Fibroblast of skin of left biceps (primary cell): ENCODE measurements around the gene GRM5.
"Not testable (repeated sequence)": the region's sequence is repeated elsewhere in the genome, so short reads cannot be mapped to it uniquely, and the experiment has no call there.

Source experiments
- DNase-seq, 2 experiments: peaks; one replicate each; pipeline ENCODE4 v3.0.0-alpha.2; 2013; ENCODE audit warnings: low read depth in 2 of 2

Gene GRM5

GRCh38 chr11:89065651-89066201 is at the start of gene GRM5:
Gene GRM5 (minus strand): TSS chr11:89065982. CDS start chr11:89047872, 18,110 bp downstream.
- DNase-seq = not testable (repeated sequence)

- not testable (repeated sequence) for DNase-seq
Observed at GRCh38 chr11:89097956-89098355, 32.2 kb upstream of the GRM5 start.

DNA sequence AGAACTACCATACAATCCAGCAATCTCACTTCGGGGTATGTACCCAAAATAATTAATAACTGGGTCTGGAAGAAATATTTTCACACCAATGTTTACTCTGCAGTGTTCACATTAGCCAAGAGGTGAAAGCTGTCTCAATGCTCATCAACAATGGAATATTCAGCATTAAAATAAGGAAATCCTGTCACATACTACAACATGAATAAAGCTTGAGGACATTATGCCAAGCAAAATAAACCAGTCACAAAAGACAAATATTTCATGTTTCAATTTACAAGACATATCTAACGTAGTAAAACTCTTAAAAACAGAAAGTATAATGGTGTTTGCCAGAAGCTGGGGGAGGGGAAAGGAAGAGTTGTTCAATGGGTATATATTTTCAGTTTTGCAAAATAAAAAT is 28.0 kb upstream of the GRM5 start:
- DNase-seq = not testable (repeated sequence)

DNA sequence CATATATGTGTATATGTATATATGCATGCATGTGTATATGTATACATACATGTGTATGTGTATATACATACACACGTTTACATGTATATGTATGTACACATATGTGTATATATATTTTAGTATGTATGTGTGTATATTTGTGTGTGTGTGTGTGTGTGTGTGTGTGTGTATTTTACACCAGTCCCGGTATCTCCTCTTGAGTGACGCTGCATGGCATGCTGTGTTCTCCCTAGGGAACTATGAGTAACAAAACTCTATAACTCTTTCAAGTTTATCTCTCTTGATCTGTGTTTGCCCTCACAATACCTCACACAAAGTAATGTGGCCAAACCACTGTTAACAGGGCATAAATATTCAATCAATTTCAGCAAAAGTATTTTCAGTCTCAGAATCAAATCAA is 19.2 kb upstream of the GRM5 start:
- not testable (repeated sequence) for DNase-seq

DNA sequence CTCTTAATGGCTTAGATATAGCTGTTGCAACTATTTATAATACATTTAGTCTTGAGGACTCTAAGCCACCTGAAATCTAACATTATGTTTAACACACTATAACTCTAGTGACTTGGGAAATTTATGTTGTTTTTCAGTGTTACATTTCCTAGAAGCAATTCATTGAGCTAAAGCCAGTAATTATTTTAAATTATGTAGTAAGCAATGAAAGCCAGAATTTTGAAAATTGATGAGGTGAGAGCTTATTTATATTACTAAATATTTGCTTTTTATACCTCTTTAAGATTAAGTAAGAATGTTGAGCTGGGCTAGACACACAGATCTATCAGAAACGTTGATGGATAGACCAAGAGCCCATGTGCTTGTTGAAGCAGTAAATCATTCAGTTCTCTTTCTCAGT is 5.1 kb upstream of the GRM5 start:
- not testable (repeated sequence) for DNase-seq

- DNase-seq = no peak
Observed at GRCh38 chr11:89067264-89067663, 1.5 kb upstream of the GRM5 start.

DNA sequence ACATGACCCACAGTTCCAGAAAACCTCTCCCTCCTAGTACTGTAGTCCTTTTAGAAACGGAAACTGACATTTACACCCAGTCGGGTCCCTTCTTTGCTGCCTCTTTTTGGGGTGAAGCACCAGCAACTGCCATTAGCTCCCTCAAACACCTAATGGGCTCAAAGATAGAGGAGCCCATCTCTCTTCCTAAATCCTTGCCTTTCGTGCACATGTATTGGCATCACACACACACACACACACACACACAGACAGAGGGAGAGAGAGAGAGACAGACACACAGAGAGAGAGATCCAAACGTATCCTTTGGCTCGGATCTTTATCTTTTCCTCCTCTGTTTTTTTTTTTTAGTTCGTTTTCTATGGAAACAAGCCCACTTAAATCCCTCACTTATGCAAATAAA is 716 bp downstream of the GRM5 start:
- no peak for DNase-seq

- DNase-seq = not testable (repeated sequence)
Observed at GRCh38 chr11:89063481-89063951, 2.3 kb downstream of the GRM5 start.

GRCh38 chr11:89062771-89063298 is 2.9 kb downstream of the GRM5 start:
- DNase-seq = not testable (repeated sequence)

DNA sequence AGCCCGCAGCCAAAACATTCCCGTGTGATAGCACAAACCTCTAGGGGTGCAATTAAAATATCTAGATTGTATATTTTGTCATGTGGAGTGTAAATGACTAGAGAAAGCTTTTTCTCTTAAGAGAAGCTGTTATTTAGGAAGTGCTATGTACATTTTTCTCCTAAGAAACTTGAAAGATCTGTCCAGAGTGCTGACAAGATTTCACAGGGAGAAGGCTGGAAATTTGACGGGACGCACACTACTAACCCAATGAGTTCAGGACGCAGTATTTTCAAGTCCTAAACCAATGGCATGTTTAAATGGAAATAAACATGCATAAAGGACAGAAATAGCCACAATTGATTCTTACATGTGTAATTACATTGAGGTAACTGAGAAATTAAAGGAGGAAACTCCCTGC is 3.9 kb downstream of the GRM5 start:
- not testable (repeated sequence) for DNase-seq

- not testable (repeated sequence) for DNase-seq
Observed at GRCh38 chr11:89057406-89057805, 8.4 kb downstream of the GRM5 start.

DNA sequence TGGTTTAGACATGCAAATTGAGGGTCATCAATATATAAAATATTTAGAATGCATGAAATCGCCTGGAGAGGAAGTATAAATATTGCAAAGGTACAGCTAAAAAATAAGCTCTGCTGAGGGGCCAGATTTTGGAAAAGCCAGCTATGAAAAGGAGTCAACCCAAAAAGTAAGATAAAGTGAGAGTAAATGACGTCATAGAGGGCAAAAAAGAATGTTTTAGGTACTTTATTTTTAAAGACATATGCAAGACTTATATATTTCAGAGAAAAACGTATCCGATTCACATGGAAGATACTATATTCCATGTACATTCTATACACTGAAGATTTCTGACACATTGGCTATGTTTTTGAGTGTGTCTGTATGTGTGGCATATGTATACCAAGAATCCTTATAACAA is 13.6 kb downstream of the GRM5 start:
- DNase-seq = no peak

DNA sequence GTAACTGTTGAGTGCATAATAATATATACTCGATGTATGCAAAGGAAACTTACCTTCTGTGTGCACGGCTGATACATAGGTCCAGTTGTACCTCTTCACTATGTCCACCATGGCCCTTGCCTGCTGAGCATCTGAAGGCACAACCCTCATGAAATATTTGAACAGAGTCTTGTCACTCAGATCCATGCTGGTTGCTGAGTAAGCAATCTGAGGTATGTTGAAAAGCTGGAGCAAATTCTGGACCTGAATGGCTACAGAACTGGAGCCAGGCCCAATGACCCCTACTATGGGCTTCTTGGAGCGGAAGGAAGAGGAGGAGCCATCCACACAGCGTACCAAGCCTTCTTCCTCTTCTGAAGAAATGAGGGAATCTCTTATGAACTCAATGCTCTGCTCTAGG is 18.6 kb downstream of the GRM5 start:
- not testable (repeated sequence) for DNase-seq

DNA sequence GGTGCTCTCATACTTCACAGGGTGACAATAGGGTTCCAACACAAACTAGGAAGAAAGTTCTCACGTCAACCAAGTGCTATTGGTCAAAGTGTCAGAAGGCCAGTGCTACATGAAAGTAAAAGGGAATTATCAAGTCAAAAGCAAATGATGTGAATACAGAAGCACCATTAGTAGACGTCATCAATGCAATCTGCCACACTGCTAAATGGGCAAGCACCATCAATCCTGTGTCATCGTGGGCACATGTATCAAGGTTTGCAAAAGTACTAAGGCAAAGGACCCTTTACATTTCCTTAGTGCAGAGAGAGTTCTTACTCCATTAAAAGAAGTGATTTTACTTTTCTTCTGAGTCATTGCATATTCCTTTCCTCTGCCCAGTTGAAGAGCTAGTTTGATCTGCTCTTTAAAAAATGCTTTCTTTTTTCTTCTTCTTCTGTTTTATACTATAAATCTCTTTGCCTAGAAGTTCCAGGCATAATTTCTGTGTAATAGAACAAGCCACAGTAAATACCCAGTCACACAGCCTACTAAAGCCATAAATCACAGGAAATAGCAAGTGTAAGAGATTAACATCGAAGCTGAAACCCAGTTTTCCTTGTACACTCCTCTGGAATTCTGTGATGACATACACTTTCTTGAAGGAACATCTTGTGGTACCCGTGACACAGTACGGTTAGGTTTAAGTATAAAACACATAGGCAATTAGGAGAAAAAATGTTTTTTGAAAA is 21.8 kb downstream of the GRM5 start:
- not testable (repeated sequence) for DNase-seq

DNA sequence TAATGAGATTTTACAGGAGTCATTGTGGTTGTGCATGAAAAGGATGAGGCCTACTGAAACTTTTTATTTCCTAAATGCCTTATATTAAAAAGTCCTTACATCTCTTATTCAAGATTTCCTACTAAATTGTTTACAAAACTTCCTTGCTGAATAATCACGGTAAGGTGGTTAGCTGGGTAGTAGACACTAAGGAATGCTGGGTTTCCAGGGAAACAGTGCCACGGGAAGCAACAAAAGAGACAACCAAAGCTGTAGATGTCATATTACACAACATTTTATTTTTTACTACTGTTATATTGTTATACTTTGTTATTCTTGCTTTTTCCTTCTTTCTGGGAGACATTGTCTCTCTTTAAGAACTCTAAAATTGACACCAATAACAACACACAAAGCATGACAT is 36.1 kb downstream of the GRM5 start:
- DNase-seq = not testable (repeated sequence)

DNA sequence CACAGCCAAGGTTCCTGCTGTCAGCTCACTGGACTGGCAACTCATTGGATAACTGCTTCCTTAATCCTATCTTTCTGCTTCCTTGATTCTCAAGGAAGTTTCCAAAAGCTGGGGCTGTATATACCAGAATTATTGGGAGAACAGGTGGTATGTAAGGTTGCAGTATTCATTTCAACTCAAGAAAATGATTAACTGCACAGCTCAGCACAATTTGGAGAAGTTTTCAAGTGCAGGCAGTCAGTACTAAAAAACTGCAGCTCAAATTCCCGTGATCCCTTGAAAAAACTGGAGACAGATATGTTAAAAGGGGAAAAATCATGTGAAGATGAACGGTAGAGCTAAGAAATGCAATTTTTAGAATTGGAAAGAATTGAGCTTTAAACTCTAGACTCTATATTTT is 44.4 kb downstream of the GRM5 start:
- DNase-seq = no peak

- DNase-seq = peak; percentile 17 to 21
Observed at GRCh38 chr11:89019827-89020547, 45.8 kb downstream of the GRM5 start.

DNA sequence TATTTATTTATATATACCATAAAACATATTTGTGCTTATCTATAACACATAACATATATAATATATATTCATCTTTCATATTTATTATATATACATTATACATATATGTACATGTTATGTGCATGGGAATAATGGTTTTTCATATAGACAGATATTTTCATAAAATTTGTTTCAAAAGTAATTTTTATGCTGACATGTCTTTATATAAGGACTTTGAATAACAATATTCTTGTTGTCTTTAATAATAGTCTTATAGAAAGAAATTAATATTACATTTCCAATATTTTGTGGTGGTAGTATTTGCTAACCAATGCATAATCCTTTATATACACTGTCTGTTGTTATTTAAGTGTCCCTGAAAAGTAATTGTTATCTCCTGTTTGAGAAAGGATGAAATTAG is 49.6 kb downstream of the GRM5 start:
- DNase-seq = no peak

GRCh38 chr11:89015614-89016013 is 50.2 kb downstream of the GRM5 start:
- DNase-seq = no peak

DNA sequence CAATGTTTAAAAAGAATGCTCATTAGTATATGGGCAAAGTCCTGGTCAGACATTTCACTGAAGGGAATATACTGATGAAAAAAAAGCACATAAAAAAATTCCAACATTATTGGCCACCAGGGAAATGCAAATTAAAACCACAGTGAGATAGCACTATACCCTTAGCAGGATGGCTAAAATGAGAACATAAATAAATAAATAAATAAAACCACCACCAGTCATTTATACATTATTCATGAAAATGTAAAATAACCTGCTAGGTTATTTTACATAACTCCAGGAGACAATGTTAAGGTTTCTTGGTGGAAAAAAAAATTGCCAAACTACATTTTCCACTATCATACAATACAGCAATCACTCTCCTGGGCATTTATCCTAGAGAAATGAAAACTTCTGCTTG is 64.9 kb downstream of the GRM5 start:
- not testable (repeated sequence) for DNase-seq

GRCh38 chr11:88979641-88980040 is 86.1 kb downstream of the GRM5 start:
- DNase-seq = peak; percentile 39 to 59

- not testable (repeated sequence) for DNase-seq
Observed at GRCh38 chr11:88978992-88979391, 86.8 kb downstream of the GRM5 start.
